Epithelial cell of esophagus (primary cell): ENCODE measurements around the gene BTBD19.
"Not testable (repeated sequence)": the region's sequence is repeated elsewhere in the genome, so short reads cannot be mapped to it uniquely, and the experiment has no call there.

Experiments used
- DNase-seq: peaks from one replicate; pipeline ENCODE4 v3.0.0; 2010; ENCODE audit warnings: low read depth
- H3K4me3 ChIP-seq: 2 replicates; pipeline ENCODE4 v1.5.1; 2011; ENCODE audit warnings: mild to moderate bottlenecking, low read length, control low read depth
- TF ChIP-seq, protein P1 (sequence below): IDR thresholded peaks from 2 replicates; pipeline ENCODE4 v1.5.1; 2011; ENCODE audit warnings: low read depth, mild to moderate bottlenecking, low read length, control low read depth, inconsistent platforms; ENCODE audit not compliant: insufficient read depth; ENCODE audit errors: missing control alignments

BTBD19 gene

DNA sequence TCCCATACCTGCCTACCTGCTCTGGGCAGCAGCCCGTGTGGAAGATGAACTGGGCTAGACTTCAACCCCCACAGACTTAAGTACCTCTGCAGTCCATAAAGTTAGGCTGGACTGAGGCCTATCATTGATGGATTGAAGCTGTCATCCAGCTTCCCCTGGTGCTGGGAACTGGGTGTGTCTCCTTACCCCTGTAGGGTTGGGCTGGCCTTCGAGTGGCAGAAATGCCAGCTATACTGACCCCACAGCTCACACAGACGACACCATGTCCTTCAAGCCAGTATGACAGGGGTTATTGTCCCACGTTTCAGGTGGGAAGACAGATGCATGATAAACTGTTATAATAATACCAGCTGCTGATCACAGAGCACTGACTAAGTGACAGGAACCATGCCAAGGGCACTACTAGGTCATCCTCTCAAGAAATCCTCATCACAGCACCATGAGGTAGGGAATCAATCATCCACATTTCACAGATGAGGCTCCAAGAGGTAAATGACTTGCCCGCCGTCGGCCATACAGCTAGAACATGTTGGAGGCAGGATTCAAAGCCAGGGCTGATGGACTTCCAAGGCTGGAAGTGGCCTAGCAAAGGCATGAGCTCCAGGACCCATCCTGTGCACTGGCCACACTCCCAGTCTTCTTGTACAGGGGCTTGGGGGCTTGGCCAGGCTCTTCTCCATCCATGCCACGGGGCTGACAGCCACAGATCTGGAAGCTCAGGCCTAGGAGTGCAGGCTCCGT, 20.0 kb upstream of the BTBD19 start, which contains the start of gene BEST4:
TSS of gene BEST4 (minus strand) at position 51 of the 741 bp plus-strand sequence. CDS start 465 bp downstream, outside the sequence.
- TF ChIP-seq, protein P1, sequence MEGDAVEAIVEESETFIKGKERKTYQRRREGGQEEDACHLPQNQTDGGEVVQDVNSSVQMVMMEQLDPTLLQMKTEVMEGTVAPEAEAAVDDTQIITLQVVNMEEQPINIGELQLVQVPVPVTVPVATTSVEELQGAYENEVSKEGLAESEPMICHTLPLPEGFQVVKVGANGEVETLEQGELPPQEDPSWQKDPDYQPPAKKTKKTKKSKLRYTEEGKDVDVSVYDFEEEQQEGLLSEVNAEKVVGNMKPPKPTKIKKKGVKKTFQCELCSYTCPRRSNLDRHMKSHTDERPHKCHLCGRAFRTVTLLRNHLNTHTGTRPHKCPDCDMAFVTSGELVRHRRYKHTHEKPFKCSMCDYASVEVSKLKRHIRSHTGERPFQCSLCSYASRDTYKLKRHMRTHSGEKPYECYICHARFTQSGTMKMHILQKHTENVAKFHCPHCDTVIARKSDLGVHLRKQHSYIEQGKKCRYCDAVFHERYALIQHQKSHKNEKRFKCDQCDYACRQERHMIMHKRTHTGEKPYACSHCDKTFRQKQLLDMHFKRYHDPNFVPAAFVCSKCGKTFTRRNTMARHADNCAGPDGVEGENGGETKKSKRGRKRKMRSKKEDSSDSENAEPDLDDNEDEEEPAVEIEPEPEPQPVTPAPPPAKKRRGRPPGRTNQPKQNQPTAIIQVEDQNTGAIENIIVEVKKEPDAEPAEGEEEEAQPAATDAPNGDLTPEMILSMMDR: no peak
- DNase-seq: no peak

DNA sequence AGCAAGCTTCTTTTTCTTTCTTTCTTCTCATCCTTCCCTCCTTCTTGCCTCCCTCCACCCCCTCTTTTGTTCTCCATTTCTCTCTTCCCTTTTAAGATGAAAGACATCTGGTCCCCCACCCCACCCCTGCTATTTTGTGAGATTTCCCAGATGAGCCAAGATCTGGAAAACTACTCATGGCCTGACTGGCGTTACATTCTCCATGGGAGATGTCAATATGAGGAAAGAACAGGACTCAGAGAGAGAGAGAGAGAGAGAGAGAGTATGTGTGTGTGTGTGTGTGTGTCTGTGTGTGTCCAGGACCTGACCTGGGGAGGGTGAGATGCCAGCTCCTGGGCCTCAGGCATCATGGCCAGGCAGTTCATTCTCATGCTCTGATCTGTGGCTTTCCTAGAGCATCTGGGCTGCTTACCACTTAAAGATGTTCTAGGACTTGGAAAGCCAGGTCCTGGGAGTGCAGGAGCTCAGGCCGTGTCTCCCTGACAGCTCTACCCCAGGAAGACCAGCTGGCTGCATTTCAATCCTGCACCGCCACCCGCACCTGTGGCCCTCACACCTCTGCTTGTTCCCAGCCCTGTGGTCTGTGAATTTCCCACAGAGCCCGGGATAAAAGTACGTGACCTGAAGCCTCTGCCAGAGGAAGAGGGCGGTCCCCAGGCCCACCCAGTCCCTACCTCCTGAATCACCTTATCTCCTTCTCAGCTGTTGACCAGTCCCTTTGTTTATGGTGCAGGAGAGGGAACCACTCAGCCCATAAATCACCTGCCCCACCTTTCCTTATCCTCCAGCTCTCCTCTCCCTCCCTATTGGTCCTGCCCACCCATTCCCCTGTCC, 17.1 kb upstream of the BTBD19 start:
- H3K4me3 ChIP-seq: no peak overlapping the region
- DNase-seq: no peak
- TF ChIP-seq, protein P1: no peak

More for the DNA sequence above, 20.0 kb upstream of the BTBD19 start, which contains the start of gene BEST4:
- no peak within 1 kb of the TSS for H3K4me3 ChIP-seq

DNA sequence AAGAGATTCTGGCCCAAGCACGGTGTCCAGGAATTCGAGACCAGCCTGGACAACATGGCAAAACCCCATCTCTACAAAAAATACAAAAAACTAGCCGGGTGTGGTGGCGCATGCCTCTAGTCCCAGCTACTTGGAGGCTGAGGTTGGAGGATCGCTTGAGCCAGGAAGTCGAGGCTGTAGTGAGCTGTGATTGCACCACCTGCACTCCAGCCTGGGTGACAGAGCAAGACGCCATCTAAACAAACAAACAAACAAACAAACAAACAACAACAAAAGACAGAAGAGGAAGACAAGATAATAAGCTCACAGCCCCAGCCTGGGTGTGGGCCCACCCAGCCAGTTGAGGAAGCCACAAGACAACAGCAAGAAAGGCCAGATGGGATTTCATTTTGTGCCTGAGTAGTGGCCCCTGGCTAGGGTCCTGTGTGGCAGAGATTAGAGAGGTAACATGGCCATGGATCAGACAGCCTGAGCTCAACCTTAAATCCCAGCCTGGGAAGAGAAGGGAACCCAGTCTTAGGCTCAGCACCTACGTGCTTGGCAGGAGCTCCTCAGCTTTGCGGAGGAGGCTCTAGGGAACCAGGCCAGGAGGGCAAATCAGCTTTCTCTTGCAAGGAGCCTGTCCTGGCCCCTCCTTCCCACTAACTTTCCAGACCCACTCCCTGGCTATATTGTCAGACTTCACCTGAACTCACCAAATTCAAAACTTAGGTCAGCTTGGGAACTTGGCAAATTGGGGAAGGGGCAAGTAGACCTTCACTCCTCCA, 15.4 kb upstream of the BTBD19 start:
- DNase-seq: no peak
- TF ChIP-seq, protein P1: no peak
- no peak overlapping the region for H3K4me3 ChIP-seq

DNA sequence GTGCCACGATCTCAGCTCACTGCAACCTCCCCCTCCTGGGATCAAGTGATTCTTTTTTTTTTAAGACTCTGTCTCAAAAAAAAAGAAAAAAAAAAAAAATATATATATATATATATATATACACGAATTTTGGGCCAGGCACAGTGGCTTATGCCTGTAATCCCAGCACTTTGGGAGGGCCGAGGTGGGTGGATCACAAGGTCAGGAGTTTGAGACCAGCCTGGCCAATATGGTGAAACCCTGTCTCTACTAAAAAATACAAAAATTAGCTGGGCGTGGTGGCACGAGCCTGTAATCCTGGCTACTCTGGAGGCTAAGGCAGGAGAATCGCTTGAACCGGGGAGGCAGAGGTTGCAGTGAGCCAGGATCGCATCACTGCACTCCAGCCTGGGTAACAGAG, 10.4 kb upstream of the BTBD19 start:
- not testable (repeated sequence) for DNase-seq

DNA sequence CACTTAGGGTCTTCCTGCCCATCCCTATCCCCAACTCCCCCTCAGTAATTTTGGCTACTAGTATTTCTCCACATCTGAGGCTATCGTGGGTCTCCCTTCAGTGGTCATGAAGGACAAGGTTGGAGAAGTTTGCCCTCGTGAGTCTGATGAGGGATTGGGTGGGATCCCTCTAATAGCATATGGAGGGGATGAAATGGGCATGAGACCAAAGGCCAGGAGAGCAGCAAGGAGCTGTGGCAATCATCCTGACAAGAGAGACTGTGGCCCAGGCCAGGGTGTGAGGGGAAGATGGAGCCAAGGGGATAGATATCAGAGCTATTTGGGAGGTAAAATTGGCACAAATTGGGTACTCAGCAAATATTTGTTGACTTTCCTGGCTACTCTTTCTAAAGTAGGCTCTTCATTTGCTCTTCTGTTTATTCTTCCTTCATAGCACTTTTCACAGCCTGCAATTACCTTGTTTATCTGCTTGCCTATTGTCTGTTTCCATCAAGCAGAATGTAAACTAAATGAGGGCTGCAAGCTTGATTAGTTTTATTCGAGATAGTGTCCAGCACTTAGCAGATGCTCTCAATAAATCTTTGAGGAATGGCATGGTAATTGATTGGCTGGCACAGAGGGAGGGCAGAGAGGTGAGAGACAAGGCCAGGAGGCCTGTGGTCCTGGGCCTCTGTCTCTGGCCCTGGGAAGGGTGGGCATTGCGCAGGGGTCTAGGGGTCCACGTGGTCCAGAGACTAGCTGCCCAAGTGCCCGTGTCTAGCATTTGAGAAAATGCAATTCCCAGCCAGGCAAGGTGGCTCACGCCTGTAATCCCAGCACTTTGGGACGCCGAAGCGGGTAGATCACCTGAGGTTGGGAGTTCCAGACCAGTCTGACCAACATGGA, 9.6 kb upstream of the BTBD19 start:
- no peak for DNase-seq
- H3K4me3 ChIP-seq: no peak overlapping the region
- TF ChIP-seq, protein P1: no peak

More for the DNA sequence above, 10.4 kb upstream of the BTBD19 start:
- not testable (repeated sequence) for H3K4me3 ChIP-seq

DNA sequence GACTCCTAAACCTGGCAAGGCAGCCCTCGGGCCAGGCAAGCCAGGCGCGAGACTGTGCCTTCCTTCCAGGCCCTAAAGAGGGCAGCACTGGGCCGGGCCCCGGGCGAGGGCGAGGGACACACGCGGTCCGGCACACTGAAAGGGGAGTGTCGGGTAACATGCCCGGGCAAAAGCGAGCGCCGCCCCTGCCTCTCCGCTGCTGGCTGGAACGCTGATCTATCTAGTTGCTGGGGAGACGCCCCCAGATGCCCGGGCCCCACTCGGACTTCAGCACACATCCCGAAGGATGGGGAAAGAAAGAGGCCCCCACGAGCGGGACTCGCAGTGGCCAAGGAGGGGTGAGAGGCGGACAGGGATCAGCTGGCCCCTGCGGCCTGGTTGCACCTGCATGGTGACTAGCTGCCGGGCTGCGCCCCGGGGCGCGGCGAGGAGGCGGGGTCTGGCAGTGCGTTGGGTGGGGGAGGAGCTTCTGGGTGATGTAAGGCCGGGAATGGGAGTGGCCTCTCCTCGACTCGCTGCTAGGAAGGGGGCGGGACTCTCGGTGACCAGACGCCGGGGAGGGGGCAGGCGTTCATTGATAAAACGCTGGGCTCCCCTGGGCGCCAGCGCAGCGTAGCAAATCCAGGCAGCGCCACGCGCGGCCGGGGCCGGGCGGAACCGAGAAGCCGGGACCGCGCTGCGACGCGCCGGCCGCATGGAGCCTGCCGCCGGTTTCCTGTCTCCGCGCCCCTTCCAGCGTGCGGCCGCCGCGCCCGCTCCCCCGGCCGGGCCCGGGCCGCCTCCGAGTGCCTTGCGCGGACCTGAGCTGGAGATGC, 8.3 kb upstream of the BTBD19 start, which contains the start of gene PLK3:
TSS of gene PLK3 (plus strand) at position 608 of the 815 bp plus-strand sequence. CDS start at position 695, 87 bp downstream.
- TF ChIP-seq, protein P1: peak; percentile 85
- peak; percentile 99 for DNase-seq
- H3K4me3 ChIP-seq: peak within 1 kb of the TSS; percentile 68
